ENCODE results near the gene TENM4. TPM values are rescaled to one million over a fixed set of nuclear protein-coding genes. Genes with fewer than 3 reads are reported as not detected.

The TENM4 gene
- total RNA-seq, 4 donors from 2014 or later = 2.3 to 18.9 (median 4.5) TPM

- no peak for TF ChIP-seq CTCF (IDR thresholded peaks at IDR 0.05)
- ATAC-seq (ENCODE audit: low FRiP score) = no peak
- no peak for DNase-seq (ENCODE audit: low spot score)
Observed at GRCh38 chr11:79241852-79242241, 199.0 kb downstream of the TENM4 start.

GRCh38 chr11:79241205-79241851 lies 199.5 kb downstream of the TENM4 start:
- DNase-seq (ENCODE audit: low spot score) (no peak), ATAC-seq (ENCODE audit: low FRiP score) (no peak)
- no peak for TF ChIP-seq CTCF (IDR thresholded peaks at IDR 0.05)

- ATAC-seq (ENCODE audit: low FRiP score) (no peak), DNase-seq (ENCODE audit: low spot score) (no peak)
- no peak for TF ChIP-seq CTCF (IDR thresholded peaks at IDR 0.05)
Observed at GRCh38 chr11:79237703-79238102, 203.1 kb downstream of the TENM4 start.

GRCh38 chr11:79237091-79237490 lies 203.7 kb downstream of the TENM4 start:
- no peak for TF ChIP-seq CTCF (IDR thresholded peaks at IDR 0.05)
- ATAC-seq (ENCODE audit: low FRiP score) (no peak), DNase-seq (ENCODE audit: low spot score) (no peak)

- no peak for TF ChIP-seq CTCF (IDR thresholded peaks at IDR 0.05)
- ATAC-seq (ENCODE audit: low FRiP score) (no peak), DNase-seq (ENCODE audit: low spot score) (no peak)
Observed at GRCh38 chr11:79236541-79236971, 204.3 kb downstream of the TENM4 start.

- DNase-seq (ENCODE audit: low spot score) = no peak
- no peak for TF ChIP-seq CTCF (IDR thresholded peaks at IDR 0.05)
- ATAC-seq (ENCODE audit: low FRiP score) = no peak
Observed at GRCh38 chr11:79235696-79236095, 205.1 kb downstream of the TENM4 start.

- DNase-seq (ENCODE audit: low spot score) (no peak), ATAC-seq (ENCODE audit: low FRiP score) (no peak)
- TF ChIP-seq CTCF (IDR thresholded peaks at IDR 0.05) = no peak
Observed at GRCh38 chr11:79232346-79232745, 208.5 kb downstream of the TENM4 start.

Measured in omental fat pad (tissue), 4 donors.